Breast epithelium (tissue), 4 donors: ENCODE data around the gene TCFL5. TPM values are rescaled to one million over a fixed set of nuclear protein-coding genes. Genes with fewer than 3 reads are reported as not detected.

ENCODE experiments used
- DNase-seq, 2 donors: peaks; one replicate each; pipeline ENCODE4 v3.0.0-alpha.2; 2019; ENCODE audit warnings: low spot score in 2 of 2
- H3K27ac ChIP-seq, 2 donors: fragments of 200-600 bp; sonication (generic) in 1 of 2; one replicate each; pipeline ENCODE4 v1.5.1; 2016 to 2019; ENCODE audit warnings: mild to moderate bottlenecking in 1 of 2
- H3K27me3 ChIP-seq, 2 donors: fragments of 200-600 bp; sonication (generic) in 1 of 2; one replicate each; pipeline versions ENCODE4 v1.5.1 to v1.6.0; 2017 to 2019; ENCODE audit warnings: control low read depth in 1 of 2, mild to moderate bottlenecking in 1 of 2
- H3K36me3 ChIP-seq: fragments of 200-600 bp; one replicate; pipeline ENCODE4 v1.5.1; 2019
- H3K4me1 ChIP-seq, 2 donors: fragments of 200-600 bp; sonication (generic); one replicate each; pipeline ENCODE4 v1.5.1; 2016 to 2019; ENCODE audit warnings: control low read depth in 1 of 2
- H3K4me3 ChIP-seq, 3 donors: fragments of 200-600 bp; sonication (generic); 1 replicate in 2 of 3; 2 replicates in 1 of 3; pipeline ENCODE4 v1.5.1; 2016 to 2019; ENCODE audit warnings: mild to moderate bottlenecking in 3 of 3, moderate library complexity in 2 of 3
- H3K9me3 ChIP-seq, 2 donors: fragments of 200-600 bp; sonication (generic) in 1 of 2; one replicate each; pipeline ENCODE4 v1.5.1; 2016 to 2019; ENCODE audit warnings: control low read depth in 1 of 2
- POLR2A ChIP-seq: fragments of 450-650 bp; IDR thresholded peaks from one replicate; pipeline ENCODE4 v1.6.1; 2016; ENCODE audit warnings: antibody characterized with exemption, mild to moderate bottlenecking, moderate library complexity
- POLR2AphosphoS5 ChIP-seq, 3 donors: sonication (generic); formaldehyde crosslinking; IDR thresholded peaks; one replicate each; pipeline ENCODE4 v1.6.1; 2017; ENCODE audit warnings: antibody characterized with exemption in 3 of 3
- intact Hi-C: fragments of 100-400 bp; cut with DNase I; formaldehyde crosslinking; loops from one replicate; pipeline ENCODE4 v1.15.1; 2023; ENCODE audit warnings: low total_unique reads
- total RNA-seq, 3 donors: library from RNA; depleted of rRNA; stranded (reverse); fragments of >200 nt; gene quantifications; one replicate each; pipeline ENCODE4 v1.1.0, GENCODE V29; 2016
- TF ChIP-seq, protein P1 (sequence below), 3 donors: fragments of 450-650 bp; IDR thresholded peaks; one replicate each; pipeline ENCODE4 v1.5.1; 2016 to 2017; ENCODE audit warnings: antibody characterized with exemption in 3 of 3, mild to moderate bottlenecking in 3 of 3, moderate library complexity in 3 of 3

The TCFL5 gene
- total RNA-seq, 3 donors from 2014 or later: 7.8 to 21.0 (median 12.5) TPM

GRCh38 chr20:62880935-62881661, 19.5 kb upstream of the TCFL5 start:
- H3K4me1 ChIP-seq: peaks cover 0 to 8% of the 10 kb centered on the region in 2 donors
- no peak for DNase-seq
- H3K36me3 ChIP-seq: no peaks in the 10 kb centered on the region
- H3K27me3 ChIP-seq: no peaks in the 10 kb centered on the region
- TF ChIP-seq POLR2AphosphoS5 (IDR thresholded peaks at IDR 0.05) (no peak), POLR2A (no peak)
- TF ChIP-seq, protein P1, sequence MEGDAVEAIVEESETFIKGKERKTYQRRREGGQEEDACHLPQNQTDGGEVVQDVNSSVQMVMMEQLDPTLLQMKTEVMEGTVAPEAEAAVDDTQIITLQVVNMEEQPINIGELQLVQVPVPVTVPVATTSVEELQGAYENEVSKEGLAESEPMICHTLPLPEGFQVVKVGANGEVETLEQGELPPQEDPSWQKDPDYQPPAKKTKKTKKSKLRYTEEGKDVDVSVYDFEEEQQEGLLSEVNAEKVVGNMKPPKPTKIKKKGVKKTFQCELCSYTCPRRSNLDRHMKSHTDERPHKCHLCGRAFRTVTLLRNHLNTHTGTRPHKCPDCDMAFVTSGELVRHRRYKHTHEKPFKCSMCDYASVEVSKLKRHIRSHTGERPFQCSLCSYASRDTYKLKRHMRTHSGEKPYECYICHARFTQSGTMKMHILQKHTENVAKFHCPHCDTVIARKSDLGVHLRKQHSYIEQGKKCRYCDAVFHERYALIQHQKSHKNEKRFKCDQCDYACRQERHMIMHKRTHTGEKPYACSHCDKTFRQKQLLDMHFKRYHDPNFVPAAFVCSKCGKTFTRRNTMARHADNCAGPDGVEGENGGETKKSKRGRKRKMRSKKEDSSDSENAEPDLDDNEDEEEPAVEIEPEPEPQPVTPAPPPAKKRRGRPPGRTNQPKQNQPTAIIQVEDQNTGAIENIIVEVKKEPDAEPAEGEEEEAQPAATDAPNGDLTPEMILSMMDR (IDR thresholded peaks at IDR 0.05): no peak
- H3K9me3 ChIP-seq: no peaks in the 10 kb centered on the region
- H3K4me3 ChIP-seq: no peak overlapping the region
- intact Hi-C loops: no loop called here
- H3K27ac ChIP-seq: no peak overlapping the region

DNA sequence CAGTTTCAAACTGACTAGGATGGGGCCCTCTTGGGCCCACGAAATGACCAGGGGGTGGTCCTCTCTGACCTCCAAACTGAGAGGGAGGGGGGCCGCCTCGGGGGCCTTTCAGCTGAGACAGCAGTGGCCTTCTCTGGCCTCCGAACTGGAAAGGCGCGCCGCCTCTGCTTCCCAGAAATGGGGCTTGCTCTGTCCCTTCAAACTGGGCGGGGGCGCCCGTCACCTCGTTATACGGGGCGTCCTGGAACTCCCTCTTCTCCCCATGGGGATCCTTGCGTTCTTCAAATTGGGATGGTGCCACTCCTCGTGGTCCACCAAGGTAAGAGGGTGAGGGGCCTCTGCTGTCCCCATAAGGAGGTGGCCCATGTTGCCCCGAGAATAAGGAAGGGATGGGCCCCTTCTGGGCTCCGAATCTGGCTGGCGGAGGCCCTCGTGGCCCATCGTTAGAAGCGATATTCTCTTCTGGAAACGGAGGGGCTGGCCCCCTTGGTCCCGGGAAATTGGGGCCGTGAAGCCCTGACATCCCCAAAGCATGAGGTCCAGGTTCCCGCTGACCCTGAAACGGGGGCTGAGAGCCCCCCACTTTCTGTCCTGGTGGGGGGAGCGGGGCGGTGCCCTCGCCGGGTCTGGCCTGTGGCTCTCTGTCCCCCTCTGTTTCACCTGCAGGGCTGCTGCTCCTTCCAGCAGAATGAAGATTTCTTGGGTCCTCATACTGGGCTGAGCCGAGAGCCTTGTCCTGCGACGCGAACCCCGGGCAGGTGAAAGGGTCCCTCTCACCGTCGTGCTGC, 18.7 kb upstream of the TCFL5 start:
- no peak for DNase-seq
- H3K4me1 ChIP-seq: peaks cover 0 to 8% of the 10 kb centered on the region in 2 donors
- intact Hi-C loops: no loop called here

GRCh38 chr20:62879275-62880146, 17.9 kb upstream of the TCFL5 start:
- Histone ChIP-seq H3K27ac (no peak overlapping the region), H3K4me3 (no peak overlapping the region), H3K27me3 (no peaks in the 10 kb centered on the region), H3K4me1 (peaks cover 0 to 8% of the 10 kb centered on the region in 2 donors), H3K9me3 (no peaks in the 10 kb centered on the region), H3K36me3 (no peaks in the 10 kb centered on the region)
- intact Hi-C loops: no loop called here
- TF ChIP-seq POLR2A: no peak
- TF ChIP-seq, protein P1 (IDR thresholded peaks at IDR 0.05): no peak
- no peak for DNase-seq

More for the DNA sequence above, 18.7 kb upstream of the TCFL5 start:
- no peaks in the 10 kb centered on the region for H3K36me3 ChIP-seq
- no peak overlapping the region for H3K4me3 ChIP-seq
- H3K27ac ChIP-seq: no peak overlapping the region
- TF ChIP-seq, protein P1 (IDR thresholded peaks at IDR 0.05): no peak
- TF ChIP-seq POLR2A (no peak), POLR2AphosphoS5 (IDR thresholded peaks at IDR 0.05) (no peak)
- H3K27me3 ChIP-seq: no peaks in the 10 kb centered on the region
- H3K9me3 ChIP-seq: no peaks in the 10 kb centered on the region

DNA sequence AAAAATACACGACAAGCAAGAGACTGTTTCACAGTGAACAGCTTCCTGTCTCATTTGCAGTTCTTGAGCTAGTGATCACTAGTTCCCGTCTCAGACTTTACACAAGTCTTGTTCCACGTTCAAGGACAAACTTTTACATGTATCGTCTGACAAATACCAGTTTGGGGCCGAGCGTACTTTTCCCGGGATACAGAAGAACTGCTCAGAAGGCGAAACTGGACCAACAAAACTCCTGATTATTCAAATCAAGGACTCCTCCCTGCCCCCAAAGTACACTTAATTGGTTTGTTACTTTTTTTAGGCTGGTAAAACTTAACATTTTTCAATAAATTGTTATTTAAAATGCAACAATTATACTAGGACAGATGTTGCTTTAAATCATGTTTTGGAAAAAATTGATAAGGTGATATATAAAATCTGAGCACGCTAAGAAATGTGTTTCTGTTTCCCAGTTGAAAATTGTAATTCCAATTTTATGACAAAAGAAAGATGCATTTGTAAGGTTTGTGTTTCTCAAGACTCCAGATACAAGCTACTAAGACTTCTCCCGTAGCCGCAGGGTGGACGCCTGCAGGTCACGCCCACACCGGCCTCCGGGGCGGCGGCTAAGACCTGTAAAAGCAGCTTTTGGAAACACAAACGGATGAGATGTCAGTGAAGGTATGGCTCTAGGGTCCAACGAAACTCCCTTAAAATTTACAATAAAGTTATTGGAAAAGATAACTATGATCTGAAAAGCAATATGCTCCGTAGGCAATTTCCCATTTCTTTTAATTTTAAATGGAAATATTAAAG, 16.8 kb upstream of the TCFL5 start:
- H3K27ac ChIP-seq: no peak overlapping the region
- no peak overlapping the region for H3K4me3 ChIP-seq
- DNase-seq: no peak
- peaks cover 0 to 8% of the 10 kb centered on the region in 2 donors for H3K4me1 ChIP-seq
- no peak for TF ChIP-seq POLR2A
- no peak for TF ChIP-seq POLR2AphosphoS5 (IDR thresholded peaks at IDR 0.05)
- TF ChIP-seq, protein P1 (IDR thresholded peaks at IDR 0.05): no peak
- H3K27me3 ChIP-seq: no peaks in the 10 kb centered on the region
- intact Hi-C loops: no loop called here
- no peaks in the 10 kb centered on the region for H3K36me3 ChIP-seq
- H3K9me3 ChIP-seq: no peaks in the 10 kb centered on the region
